HUES64 (cell line): ENCODE results near the gene SYNE2.
"Not testable (repeated sequence)": the region's sequence is repeated elsewhere in the genome, so short reads cannot be mapped to it uniquely, and the experiment has no call there.

ENCODE experiments used
- H3K27ac ChIP-seq: 2 replicates; pipeline ENCODE4 v1.7.0; 2013; ENCODE audit warnings: low read depth, low read length, inconsistent platforms
- H3K27me3 ChIP-seq: 2 replicates; pipeline ENCODE4 v1.6.1; 2013; ENCODE audit warnings: mild to moderate bottlenecking, low read length; ENCODE audit not compliant: insufficient read depth
- H3K36me3 ChIP-seq: 2 replicates; pipeline ENCODE4 v1.6.1; 2013; ENCODE audit warnings: mild to moderate bottlenecking, low read length; ENCODE audit not compliant: insufficient read depth
- H3K4me1 ChIP-seq: 2 replicates; pipeline ENCODE4 v1.6.1; 2013; ENCODE audit warnings: mild to moderate bottlenecking, low read length, moderate library complexity; ENCODE audit not compliant: insufficient read depth
- H3K4me3 ChIP-seq: 2 replicates; pipeline ENCODE4 v1.5.1; 2013; ENCODE audit warnings: mild to moderate bottlenecking, low read length, moderate library complexity
- H3K9ac ChIP-seq: 2 replicates; pipeline ENCODE4 v1.6.1; 2013; ENCODE audit warnings: mild to moderate bottlenecking, low read depth, low read length
- H3K9me3 ChIP-seq: 2 replicates; pipeline ENCODE4 v1.6.1; 2013; ENCODE audit warnings: low read depth, low read length; ENCODE audit not compliant: insufficient read depth
- WGBS: fragments of 150-250, 120-280 bp; methylation state at CpG from one replicate; pipeline ENCODE4 v1.1.7; 2013; ENCODE audit warnings: missing lambda C conversion rate; 5-methylcytosine and 5-hydroxymethylcytosine counted together

SYNE2 gene

GRCh38 chr14:64137657-64138290 lies 285.0 kb downstream of the SYNE2 start:
- Histone ChIP-seq H3K9ac (no peak overlapping the region), H3K9me3 (no peaks in the 10 kb centered on the region), H3K4me3 (no peak overlapping the region), H3K4me1 (no peaks in the 10 kb centered on the region), H3K27ac (no peak overlapping the region), H3K27me3 (no peaks in the 10 kb centered on the region), H3K36me3 (peaks cover 69% of the 10 kb centered on the region)
- 93% methylated on average over 9 of the region's 9 CpGs for WGBS

GRCh38 chr14:64147126-64147790 lies 294.5 kb downstream of the SYNE2 start:
- H3K9ac ChIP-seq, result no peak overlapping the region
- WGBS, result 97% methylated on average over 7 of the region's 7 CpGs
- no peak overlapping the region for H3K4me3 ChIP-seq
- no peaks in the 10 kb centered on the region for H3K9me3 ChIP-seq
- no peaks in the 10 kb centered on the region for H3K4me1 ChIP-seq
- H3K36me3 ChIP-seq, result peaks cover 50% of the 10 kb centered on the region
- no peak overlapping the region for H3K27ac ChIP-seq
- H3K27me3 ChIP-seq, result no peaks in the 10 kb centered on the region

- H3K27me3 ChIP-seq, result no peaks in the 10 kb centered on the region
- H3K36me3 ChIP-seq, result peaks cover 43% of the 10 kb centered on the region
- 90% methylated on average over 7 of the region's 8 CpGs for WGBS
Observed at GRCh38 chr14:64149921-64150320, 297.1 kb downstream of the SYNE2 start.

GRCh38 chr14:64158608-64159007 lies 305.8 kb downstream of the SYNE2 start:
- Histone ChIP-seq H3K27me3 (no peaks in the 10 kb centered on the region), H3K4me3 (no peak overlapping the region), H3K9me3 (no peaks in the 10 kb centered on the region), H3K9ac (no peak overlapping the region), H3K36me3 (peaks cover 54% of the 10 kb centered on the region), H3K4me1 (no peaks in the 10 kb centered on the region), H3K27ac (no peak overlapping the region)
- 95% methylated on average over 2 of the region's 2 CpGs for WGBS

More at GRCh38 chr14:64149921-64150320, 297.1 kb downstream of the SYNE2 start:
- H3K9me3 ChIP-seq, result no peaks in the 10 kb centered on the region
- H3K9ac ChIP-seq, result no peak overlapping the region
- no peaks in the 10 kb centered on the region for H3K4me1 ChIP-seq
- no peak overlapping the region for H3K4me3 ChIP-seq
- H3K27ac ChIP-seq, result no peak overlapping the region

DNA sequence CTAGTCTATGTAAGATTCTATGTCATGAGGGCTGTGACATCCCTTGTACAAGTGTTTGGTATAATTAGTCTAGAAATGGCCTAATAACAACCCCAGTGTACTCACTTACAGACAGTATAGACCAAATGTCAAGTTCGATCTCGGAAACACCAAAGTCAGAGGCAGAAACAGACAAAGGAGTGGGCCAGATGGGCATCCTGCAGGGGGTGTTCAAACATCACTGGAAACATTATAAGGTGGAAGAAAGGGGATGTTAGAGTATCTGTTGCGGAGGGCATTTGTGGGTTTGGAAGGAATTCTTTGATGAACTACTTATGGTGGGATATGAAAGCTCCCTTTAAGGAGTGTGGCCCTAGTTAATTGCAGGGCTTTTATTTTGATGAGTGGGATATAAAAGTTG lies 306.8 kb downstream of the SYNE2 start:
- H3K27me3 ChIP-seq, result no peaks in the 10 kb centered on the region
- 94% methylated on average over 3 of the region's 3 CpGs for WGBS
- no peak overlapping the region for H3K9ac ChIP-seq
- peaks cover 50% of the 10 kb centered on the region for H3K36me3 ChIP-seq
- no peak overlapping the region for H3K27ac ChIP-seq
- no peaks in the 10 kb centered on the region for H3K4me1 ChIP-seq
- H3K4me3 ChIP-seq, result no peak overlapping the region
- no peaks in the 10 kb centered on the region for H3K9me3 ChIP-seq

DNA sequence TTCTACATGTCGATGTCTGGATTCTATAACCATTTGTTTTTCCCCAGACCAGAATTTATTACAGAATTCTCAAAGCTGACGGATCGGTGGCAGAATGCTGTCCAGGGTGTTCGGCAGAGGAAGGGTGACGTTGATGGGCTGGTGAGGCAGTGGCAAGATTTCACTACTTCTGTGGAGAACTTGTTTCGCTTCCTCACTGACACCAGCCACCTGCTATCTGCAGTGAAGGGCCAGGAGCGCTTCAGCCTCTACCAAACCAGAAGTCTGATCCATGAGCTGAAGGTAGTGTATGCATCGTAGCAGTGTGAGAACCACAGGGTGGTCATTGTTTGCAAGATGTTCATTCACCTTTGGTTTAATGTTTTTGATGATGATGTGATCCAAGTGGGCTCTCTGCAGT lies 317.4 kb downstream of the SYNE2 start:
- Histone ChIP-seq H3K4me3 (no peak overlapping the region), H3K4me1 (no peaks in the 10 kb centered on the region), H3K9me3 (no peaks in the 10 kb centered on the region), H3K27ac (no peak overlapping the region), H3K27me3 (no peaks in the 10 kb centered on the region), H3K36me3 (peaks cover 65% of the 10 kb centered on the region), H3K9ac (no peak overlapping the region)
- 96% methylated on average over 8 of the region's 8 CpGs for WGBS

DNA sequence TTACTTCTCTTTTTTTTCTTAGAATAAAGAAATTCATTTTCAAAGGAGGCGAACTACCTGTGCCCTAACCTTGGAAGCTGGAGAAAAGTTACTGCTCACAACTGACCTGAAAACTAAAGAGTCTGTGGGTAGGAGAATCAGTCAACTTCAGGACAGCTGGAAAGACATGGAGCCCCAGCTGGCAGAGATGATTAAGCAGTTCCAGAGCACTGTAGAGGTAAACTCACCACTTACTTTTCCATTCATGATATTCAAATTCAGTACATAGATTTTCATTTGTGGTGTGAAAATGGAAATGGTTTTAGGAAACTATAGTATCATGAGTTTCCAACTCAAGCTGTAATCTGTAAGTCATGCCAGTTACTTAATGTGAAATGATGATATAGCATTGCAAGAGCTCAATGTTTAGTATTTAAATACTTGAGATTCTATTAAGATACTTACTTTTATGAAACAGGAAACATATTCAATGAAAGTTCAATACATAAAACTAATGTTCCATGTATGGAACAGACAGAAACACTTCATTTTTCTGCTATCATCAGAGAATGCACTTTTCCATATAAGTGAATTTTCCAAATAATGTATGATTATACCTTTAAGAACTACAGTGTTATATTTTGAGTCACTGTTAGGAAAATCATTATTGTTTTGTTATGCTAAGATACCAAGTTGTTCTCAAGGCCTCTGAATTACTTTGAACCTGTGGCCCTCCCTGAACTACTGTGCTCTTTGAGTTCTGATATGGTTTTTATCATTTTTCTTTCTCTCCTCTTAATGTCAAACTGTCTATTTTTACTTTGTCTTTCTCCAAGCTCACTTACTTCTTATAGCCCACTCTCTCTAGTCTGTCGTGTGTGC lies 322.3 kb downstream of the SYNE2 start:
- WGBS, result 96% methylated on average over 1 of the region's 2 CpGs
- H3K4me1 ChIP-seq, result no peaks in the 10 kb centered on the region; the same call in 1 of the 2 replicates
- H3K36me3 ChIP-seq, result peaks cover 59% of the 10 kb centered on the region
- H3K27ac ChIP-seq, result no peak overlapping the region
- no peaks in the 10 kb centered on the region for H3K27me3 ChIP-seq
- H3K9me3 ChIP-seq, result no peaks in the 10 kb centered on the region
- H3K9ac ChIP-seq, result no peak overlapping the region
- no peak overlapping the region for H3K4me3 ChIP-seq

DNA sequence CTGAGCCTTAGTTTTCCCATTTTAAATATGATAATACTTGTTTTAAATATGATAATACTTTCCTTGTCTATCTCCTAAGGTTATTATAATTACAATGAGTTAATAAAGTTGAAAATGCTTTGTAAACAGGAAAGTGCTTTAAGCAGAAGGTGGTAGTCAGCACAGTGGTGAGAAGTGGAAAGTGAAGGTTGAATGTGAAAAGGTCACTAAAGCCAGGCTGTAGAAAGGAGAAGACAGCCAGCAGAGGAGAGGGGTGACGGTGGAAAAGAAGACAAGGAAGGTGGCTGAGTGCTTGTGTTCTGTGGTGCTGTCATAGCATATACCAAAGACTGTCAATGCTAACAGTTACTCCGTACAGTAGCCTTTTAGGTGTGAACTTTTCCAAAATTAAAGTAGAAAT lies 323.5 kb downstream of the SYNE2 start:
- Histone ChIP-seq H3K27ac (no peak overlapping the region), H3K9ac (no peak overlapping the region), H3K4me1 (no peaks in the 10 kb centered on the region; the same call in 1 of the 2 replicates), H3K36me3 (peaks cover 54% of the 10 kb centered on the region), H3K27me3 (no peaks in the 10 kb centered on the region), H3K9me3 (no peaks in the 10 kb centered on the region), H3K4me3 (no peak overlapping the region)
- WGBS, result 80% methylated on average over 2 of the region's 2 CpGs

DNA sequence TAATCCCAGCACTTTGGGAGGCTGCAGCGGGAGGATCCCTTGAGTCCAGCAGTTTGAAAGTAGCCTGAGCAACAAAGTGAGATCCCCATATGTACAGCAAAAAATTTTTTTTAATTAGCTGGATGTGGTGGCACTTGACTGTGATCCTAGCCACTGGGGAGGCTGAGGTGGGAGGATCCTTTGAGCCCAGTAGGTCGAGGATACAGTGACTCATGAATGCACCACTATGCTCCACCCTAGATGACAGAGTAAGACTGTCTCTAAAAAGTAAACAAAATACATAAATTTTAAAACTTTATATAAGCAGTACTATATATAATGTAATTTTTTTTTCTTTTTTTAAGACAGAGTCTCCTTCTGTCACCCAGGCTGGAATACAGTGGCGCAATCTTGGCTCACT lies 326.0 kb downstream of the SYNE2 start:
- Histone ChIP-seq H3K4me1 (no peaks in the 10 kb centered on the region; the same call in 1 of the 2 replicates), H3K27ac (no peak overlapping the region), H3K36me3 (peaks cover 50% of the 10 kb centered on the region), H3K9me3 (no peaks in the 10 kb centered on the region), H3K4me3 (no peak overlapping the region), H3K9ac (no peak overlapping the region), H3K27me3 (no peaks in the 10 kb centered on the region)
- WGBS, result 76% methylated on average over 2 of the region's 3 CpGs

DNA sequence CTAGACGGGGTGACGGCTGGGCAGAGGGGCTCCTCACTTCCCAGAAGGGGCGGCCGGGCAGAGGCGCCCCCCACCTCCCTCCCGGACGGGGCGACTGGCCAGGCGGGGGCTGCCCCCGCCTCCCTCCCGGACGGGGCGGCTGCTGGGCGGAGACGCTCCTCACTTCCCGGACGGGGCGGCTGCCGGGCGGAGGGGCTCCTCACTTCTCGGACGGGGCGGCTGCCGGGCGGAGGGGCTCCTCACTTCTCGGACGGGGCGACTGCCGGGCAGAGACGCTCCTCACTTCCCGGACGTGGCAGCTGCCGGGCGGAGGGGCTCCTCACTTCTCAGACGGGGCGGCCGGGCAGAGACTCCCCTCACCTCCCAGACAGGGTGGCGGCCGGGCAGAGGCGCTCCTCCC lies 330.1 kb downstream of the SYNE2 start:
- H3K27me3 ChIP-seq, H3K9ac ChIP-seq, H3K27ac ChIP-seq, H3K4me3 ChIP-seq: not testable (repeated sequence)
- H3K4me1 ChIP-seq, result peaks cover 20% of the 10 kb centered on the region
- peaks cover 40% of the 10 kb centered on the region for H3K36me3 ChIP-seq
- 95% methylated on average over 40 of the region's 40 CpGs for WGBS
- peaks cover 13% of the 10 kb centered on the region; the same call in 1 of the 2 replicates for H3K9me3 ChIP-seq

DNA sequence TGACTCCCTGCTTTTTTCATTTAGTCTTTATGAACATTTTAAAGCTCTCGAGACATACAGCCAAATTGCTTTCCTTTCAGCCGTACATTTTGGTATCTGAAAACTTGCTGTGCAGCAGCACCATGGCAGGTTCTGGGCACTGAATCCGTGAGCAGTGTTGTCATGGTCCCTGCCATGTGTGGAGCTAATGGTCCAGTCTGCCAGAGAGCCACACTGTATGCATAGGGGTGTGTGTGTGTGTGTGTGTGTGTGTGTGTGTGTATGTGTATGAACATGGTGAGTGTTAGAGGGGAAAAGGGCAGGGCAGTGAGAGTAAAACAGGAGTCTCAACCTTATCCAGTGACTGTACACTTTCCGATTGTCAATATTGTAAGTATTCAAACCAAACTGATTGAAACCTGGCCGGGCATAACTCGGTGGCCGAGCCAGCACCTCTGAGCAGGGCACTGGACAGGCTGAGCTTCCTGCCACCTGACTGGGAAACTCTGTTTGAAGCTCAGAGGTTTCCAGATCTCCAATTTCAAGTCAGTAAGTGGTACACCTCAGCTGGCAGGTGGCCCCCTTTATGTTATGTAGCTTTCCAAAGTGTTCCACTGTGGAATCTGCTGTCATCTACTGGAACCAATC lies 331.4 kb downstream of the SYNE2 start:
- H3K36me3 ChIP-seq, result peaks cover 37% of the 10 kb centered on the region
- H3K9ac ChIP-seq, result no peak overlapping the region
- WGBS, result 97% methylated on average over 7 of the region's 7 CpGs
- H3K4me3 ChIP-seq, result no peak overlapping the region
- H3K27ac ChIP-seq, result no peak overlapping the region
- peaks cover 13% of the 10 kb centered on the region; the same call in 1 of the 2 replicates for H3K9me3 ChIP-seq
- peaks cover 30% of the 10 kb centered on the region for H3K4me1 ChIP-seq
- no peaks in the 10 kb centered on the region for H3K27me3 ChIP-seq
